NOMO-1 treated with dmso at 0.1 percent for 144 hours (cell line): Measurements from ENCODE around the gene SFT2D2.
A peak's percentile ranks its signal among the peaks of the same experiment; 100 is the strongest.

Experiments used
- DNase-seq: peaks from one replicate; lab custom pipeline; 2025; ENCODE audit not compliant: unreplicated experiment; lab: John Stamatoyannopoulos, UW

Gene SFT2D2

GRCh38 chr1:168264296-168264695, 38.5 kb downstream of the SFT2D2 start:
- DNase-seq, result no peak

- no peak for DNase-seq
These were observed 39.8 kb downstream of the SFT2D2 start for GRCh38 chr1:168265596-168265995.

- DNase-seq, result no peak
These were observed 40.9 kb downstream of the SFT2D2 start for GRCh38 chr1:168266644-168267186.

GRCh38 chr1:168271636-168272035, 45.8 kb downstream of the SFT2D2 start:
- DNase-seq, result no peak

- DNase-seq, result no peak
These were observed 47.8 kb downstream of the SFT2D2 start for GRCh38 chr1:168273575-168273974.

GRCh38 chr1:168279253-168279652, 53.4 kb downstream of the SFT2D2 start:
- DNase-seq, result no peak

DNA sequence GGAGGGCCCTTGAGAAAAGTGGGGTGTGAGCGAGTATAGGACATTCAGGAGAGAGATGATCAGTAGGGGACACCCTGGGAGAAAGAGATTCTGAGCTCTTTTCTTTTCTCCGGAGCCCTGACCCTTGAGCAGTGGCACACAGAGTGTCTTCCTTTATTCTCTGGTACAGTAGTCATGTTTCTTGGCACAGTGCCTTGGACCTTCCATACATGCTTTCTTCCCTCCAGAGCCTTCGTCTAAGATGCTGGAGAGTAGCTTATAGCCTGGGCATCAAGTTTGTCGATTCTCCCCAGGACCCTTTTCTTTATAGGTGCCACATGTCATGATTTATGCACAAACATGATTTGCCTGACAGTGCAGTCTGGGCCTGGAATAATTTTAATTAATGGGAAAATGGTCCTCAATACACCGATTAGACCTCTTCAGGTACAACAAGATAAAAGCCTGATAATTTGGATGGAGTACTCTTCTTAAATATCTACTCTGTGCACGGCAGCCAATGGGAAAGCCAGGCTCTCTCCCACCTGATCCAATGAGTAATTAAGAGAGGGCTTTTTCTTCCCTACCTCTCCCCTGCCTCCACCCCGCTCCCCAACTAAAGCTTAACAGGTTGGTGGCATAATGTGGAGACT, 54.6 kb downstream of the SFT2D2 start, which contains the start of gene TBX19:
TBX19 (plus strand) TSS at position 582 of the 632 bp plus-strand sequence. CDS start 214 bp downstream, outside the sequence.
- no peak for DNase-seq

GRCh38 chr1:168281603-168282325, 56.0 kb downstream of the SFT2D2 start:
- no peak for DNase-seq

DNA sequence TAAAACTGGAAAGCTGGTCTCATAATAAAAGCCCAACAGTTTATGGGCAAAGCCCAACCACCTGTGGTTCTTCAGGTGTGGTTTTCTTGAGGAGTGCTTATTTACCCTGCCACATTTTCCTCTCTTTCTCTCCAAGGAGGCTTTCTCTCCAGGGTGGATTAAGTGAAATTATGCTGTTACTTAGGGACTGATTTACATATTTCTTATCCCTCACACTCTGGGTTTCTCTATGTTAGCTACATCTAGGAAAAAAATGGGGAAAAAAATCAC, 59.7 kb downstream of the SFT2D2 start:
- no peak for DNase-seq

DNA sequence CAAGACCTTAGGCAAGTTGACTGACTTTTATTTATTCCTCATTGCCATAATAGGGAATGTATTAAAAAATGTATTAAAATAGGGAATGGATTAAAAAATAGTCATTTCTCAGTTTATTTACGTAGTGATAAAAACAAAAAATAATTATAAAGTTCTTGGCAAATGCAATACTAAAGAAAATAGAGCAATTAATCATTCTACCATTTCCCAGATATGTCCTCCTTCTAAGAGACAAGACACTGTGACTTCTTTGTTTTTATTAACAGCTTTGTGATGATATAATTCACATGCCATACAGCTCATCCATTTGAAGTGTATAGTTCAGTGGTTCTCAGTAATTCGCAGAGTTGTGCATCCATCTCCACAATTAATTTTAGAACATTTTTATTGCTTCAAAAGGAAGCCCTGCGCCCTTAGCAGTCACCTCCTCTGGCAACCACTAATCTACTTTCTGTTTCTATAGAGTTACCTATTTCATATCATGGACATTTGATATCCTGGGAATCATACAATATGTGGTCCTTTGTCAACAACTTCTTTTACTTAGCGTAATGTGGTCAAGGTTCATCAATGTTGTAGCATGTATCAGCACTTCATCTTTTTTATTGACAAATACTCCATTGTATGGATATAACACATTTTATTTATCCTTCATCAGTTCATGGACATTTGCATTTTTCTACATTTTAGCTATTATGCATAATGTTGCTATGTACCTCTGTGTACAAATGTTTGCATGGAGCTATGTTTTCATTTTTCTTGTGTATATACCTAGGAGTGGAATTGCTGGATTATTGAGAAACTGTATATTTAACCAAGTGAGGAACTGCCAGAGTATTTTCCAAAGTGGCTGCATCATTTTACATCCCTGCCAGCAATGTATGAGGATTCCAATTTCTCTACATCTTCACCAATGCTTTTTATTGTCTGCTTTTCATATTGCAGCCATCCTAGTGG, 60.4 kb downstream of the SFT2D2 start:
- no peak for DNase-seq

- peak; percentile 16 for DNase-seq
These were observed 61.4 kb downstream of the SFT2D2 start for GRCh38 chr1:168287237-168287664.

GRCh38 chr1:168288311-168289052, 62.7 kb downstream of the SFT2D2 start:
- DNase-seq, result no peak

GRCh38 chr1:168291222-168291837, 65.5 kb downstream of the SFT2D2 start:
- DNase-seq, result no peak

DNA sequence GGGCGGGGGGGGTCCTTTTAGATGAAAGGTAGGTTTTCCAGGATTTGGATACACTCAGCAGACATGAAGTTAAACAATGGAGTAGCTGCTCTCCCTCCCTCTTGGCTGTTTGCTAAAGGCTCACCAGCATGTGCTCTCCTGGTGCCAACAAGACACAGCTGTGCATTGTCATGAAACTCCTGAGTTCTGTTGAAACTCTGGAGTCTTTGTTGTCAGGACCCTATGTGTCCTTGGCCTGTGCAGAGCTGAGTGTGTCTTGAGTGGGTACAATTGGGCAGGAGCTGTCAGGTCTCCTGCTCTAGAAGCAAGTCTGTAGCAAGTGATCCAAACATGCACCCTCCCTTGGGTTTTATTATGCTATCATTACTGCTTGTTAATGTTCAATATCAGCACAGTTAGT, 67.6 kb downstream of the SFT2D2 start:
- DNase-seq, result no peak

GRCh38 chr1:168295411-168296114, 69.8 kb downstream of the SFT2D2 start:
- no peak for DNase-seq

DNA sequence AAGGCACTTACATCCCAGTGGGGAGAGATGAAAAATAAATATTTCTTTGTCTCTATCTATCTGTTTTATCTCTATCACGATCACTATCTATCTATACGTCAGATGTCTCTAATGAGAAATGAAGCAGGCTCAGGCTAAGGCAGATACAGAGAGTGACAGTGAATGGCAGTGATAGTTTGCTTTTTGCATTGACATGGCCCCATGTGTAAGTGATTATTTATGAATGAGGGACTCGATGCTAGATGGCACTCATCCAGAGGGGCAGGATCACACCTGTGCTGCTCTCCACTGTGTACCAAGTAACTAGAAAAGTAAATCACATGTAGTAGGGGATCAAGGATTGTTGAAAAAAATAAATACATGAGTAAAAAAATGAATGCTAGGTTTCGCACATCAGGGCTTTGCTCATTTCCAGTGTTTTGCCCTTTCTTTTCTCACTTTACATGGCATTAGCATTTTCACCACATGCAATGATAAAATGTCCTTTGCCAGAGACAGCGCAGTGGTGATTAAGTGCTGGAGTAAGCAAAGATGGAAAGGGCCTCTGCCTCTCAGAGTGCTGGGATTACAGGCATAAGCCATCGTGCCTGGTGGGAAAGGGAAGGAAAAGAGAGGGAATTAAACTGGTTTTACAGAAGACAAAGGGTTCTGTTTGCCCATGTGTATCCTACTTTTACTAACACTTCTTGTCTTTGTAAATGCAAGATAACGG, 71.4 kb downstream of the SFT2D2 start:
- DNase-seq, result no peak

DNA sequence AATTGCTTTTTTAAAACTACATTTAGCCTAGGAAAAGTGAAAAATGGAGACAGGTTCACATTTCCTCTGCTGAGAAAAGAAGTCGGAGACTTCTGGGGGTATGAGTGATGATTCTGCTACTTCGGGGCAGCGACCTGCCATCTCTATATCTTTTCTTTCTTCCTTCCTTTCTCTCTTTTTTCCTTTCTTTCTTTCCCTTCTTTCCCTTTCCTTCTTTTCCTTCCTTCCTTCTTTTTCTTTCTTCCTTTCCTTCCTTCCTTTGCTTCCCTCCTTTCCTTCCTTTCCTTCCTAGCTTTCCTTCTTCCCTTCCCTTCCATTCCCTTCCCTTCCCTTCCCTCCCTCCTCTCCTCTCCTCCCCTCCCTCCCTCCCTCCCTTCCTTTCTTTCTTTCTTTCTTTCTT, 72.6 kb downstream of the SFT2D2 start:
- no peak for DNase-seq

- no peak for DNase-seq
These were observed 74.8 kb downstream of the SFT2D2 start for GRCh38 chr1:168300626-168301025.
